ENCODE measurements around the gene ZNF830.
A peak's percentile ranks its signal among the peaks of the same experiment; 100 is the strongest.

The ZNF830 gene

DNA sequence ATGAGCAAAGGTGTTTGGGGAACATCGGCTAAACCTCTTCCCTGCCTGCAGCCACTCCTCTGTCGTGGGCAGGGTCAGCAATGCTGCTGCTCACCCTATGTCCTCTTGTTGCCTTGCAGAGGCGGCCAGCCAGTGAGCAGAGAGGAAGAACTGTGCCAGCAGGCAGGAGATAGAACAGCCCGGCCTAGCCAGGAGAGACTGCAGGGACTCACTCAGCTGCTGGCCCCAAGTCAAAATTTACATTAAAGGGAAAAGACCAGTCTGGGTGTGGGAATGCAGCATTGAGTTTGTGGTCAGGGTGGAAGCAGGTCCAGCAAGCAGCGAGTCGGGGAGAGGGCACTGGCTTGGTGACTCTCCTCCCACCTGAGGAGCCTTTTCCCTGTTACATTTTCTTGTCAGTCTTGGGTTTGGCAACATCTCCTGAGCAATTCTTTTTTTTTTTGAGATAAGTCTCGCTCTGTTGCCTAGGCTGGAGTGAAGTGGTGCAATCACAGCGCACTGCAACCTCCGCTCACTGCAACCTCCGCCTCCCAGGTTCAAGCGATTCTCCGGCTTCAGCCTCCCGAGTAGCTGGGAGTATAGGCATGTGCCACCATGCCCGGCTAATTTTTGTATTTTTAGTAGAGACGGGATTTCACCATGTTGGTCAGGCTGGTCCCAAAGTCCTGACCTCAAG lies 41.7 kb downstream of the ZNF830 start:
- peaks cover 43% of the 10 kb centered on the region for H3K36me3 Mint-ChIP-seq (ENCODE audit: low read depth)
- H3K27me3 Mint-ChIP-seq (ENCODE audit: low read depth), result no peaks in the 10 kb centered on the region
- H3K4me1 Mint-ChIP-seq (ENCODE audit: low read depth), result peaks cover 10% of the 10 kb centered on the region
- H3K27ac Mint-ChIP-seq, result peak overlapping the region; percentile 26
- no peaks in the 10 kb centered on the region for H3K9me3 Mint-ChIP-seq
- H3K4me3 Mint-ChIP-seq, result no peak overlapping the region

DNA sequence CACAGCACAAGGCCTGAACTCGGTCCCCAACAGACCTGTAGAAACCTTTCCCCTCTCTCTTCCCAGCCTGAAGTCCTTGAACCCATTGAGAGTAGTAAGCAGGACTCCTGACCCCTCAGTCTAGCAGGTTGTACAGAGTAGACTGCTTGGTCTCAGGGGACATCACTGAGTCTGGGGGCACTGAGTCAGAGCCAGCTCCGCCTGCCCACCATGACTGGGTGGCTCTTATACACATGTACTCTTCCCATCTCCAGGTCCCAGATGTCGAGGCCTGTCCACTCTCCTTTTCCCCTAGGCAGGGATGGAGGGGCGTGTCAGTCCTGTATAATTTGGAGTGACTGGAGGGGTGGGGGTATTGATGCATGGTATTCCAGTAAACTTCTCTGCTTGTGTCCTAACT lies 42.4 kb downstream of the ZNF830 start:
- Mint-ChIP-seq H3K27me3 (ENCODE audit: low read depth) (no peaks in the 10 kb centered on the region), H3K4me1 (ENCODE audit: low read depth) (peaks cover 5% of the 10 kb centered on the region), H3K27ac (no peak overlapping the region), H3K4me3 (no peak overlapping the region), H3K36me3 (ENCODE audit: low read depth) (peaks cover 41% of the 10 kb centered on the region), H3K9me3 (no peaks in the 10 kb centered on the region)

DNA sequence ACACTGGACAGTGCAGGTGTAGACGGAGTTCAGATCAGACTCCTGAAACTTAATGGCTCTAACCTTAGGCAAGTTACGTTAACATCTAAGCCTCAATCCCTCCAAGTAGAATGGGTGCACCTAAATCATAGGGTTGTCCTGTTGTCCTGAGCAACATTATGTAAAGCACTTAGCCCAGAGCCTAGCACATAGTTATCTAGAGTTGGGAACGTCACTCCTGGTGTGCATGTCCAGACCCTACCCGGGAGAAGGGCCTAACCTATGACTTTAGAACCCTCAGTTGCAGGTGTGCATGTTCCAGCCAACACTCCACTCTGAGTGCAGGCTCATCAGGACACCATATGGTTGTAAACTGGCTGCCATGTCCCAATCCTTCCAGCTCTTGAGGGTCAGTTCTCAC lies 45.0 kb downstream of the ZNF830 start:
- Mint-ChIP-seq H3K27ac (no peak overlapping the region), H3K9me3 (no peaks in the 10 kb centered on the region), H3K4me3 (no peak overlapping the region), H3K27me3 (ENCODE audit: low read depth) (no peaks in the 10 kb centered on the region), H3K36me3 (ENCODE audit: low read depth) (peaks cover 52% of the 10 kb centered on the region), H3K4me1 (ENCODE audit: low read depth) (peaks cover 4% of the 10 kb centered on the region)

DNA sequence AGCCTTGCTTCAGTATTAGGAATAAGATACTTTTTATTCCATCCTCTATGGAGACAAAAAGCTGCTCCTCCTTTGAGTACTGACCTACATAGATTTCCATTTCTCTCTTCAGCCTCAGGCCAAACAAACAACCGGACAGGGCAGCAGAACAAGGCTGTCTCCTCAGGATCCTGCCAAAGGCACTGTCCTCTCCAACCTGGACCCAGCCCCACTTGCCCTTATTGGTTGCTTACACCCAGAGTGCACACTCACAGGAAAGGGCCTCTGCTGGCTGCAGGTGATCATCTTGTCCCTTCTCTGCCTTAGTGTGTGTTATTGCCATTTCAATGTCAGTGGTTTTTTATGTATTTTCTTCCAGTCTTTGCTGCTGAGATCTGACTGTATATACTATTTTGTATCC lies 45.6 kb downstream of the ZNF830 start:
- Mint-ChIP-seq H3K27me3 (ENCODE audit: low read depth) (no peaks in the 10 kb centered on the region), H3K4me3 (no peak overlapping the region), H3K27ac (no peak overlapping the region), H3K9me3 (no peaks in the 10 kb centered on the region), H3K36me3 (ENCODE audit: low read depth) (peaks cover 54% of the 10 kb centered on the region), H3K4me1 (ENCODE audit: low read depth) (peaks cover 2% of the 10 kb centered on the region)

DNA sequence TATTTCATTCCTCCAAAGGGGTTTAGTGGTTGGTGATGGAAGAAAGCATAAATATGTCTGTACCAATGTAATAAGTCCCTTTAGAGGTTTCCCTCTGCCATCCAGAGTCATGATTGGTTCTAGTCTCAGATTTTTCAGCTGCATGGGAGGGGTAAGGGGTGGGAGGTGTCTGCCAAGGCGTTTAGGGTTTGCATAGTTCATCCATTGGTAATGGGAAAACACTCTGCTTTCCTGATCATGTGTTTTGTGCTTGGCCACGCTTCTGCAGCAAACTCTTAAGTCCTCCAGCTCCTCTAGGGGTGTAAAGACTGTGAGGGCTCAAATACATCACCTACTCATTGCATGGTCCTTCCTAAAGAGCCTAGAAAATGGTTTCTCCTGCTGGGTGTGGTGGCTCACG lies 48.8 kb downstream of the ZNF830 start:
- Mint-ChIP-seq H3K4me3 (no peak overlapping the region), H3K4me1 (ENCODE audit: low read depth) (peaks cover 2% of the 10 kb centered on the region), H3K27ac (no peak overlapping the region), H3K36me3 (ENCODE audit: low read depth) (peaks cover 50% of the 10 kb centered on the region), H3K27me3 (ENCODE audit: low read depth) (no peaks in the 10 kb centered on the region), H3K9me3 (no peaks in the 10 kb centered on the region)

DNA sequence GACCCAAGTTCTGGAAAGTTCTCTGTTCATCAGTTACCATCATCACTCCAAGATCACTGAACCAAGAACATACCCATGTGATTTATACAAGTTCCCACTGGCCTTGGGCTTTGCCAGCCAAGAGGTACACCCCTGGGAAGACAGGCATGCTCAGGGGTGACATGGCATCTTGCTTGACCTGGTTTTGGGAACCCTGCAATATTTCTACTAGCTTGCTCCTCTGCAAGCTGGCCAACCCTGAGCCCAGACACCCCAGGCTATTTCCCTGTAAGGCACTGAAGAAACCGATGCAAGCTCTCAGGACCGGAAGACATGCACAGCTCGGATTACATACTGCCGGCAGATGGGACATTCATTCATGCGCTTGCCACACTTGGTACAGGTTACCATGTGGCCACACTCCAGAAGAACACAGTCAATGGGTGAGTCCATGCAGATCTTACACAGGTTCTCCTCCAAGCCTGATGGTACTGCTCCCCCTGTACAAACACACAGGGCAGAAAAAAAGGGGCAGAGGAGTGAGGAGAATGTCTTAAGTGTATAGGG lies 50.4 kb downstream of the ZNF830 start:
- Mint-ChIP-seq H3K4me3 (no peak overlapping the region), H3K27ac (no peak overlapping the region), H3K36me3 (ENCODE audit: low read depth) (peaks cover 59% of the 10 kb centered on the region), H3K27me3 (ENCODE audit: low read depth) (no peaks in the 10 kb centered on the region), H3K4me1 (ENCODE audit: low read depth) (no peaks in the 10 kb centered on the region), H3K9me3 (no peaks in the 10 kb centered on the region)

All from T-helper 1 cell treated with Interleukin-12 subunit alpha and Interleukin-12 subunit beta and Interleukin-4 antibody, amounts not matched to agents 30 μg/mL and 1 μg/mL, for 36 hours (primary cell).